Raji (cell line): ENCODE data around the gene SORCS2.

Source experiments
- POLR2A ChIP-seq: IDR thresholded peaks from 2 replicates; pipeline ENCODE4 v1.6.1; 2011; ENCODE audit warnings: low read depth, low read length, control low read depth; ENCODE audit not compliant: insufficient read depth

Gene SORCS2

GRCh38 chr4:7481227-7481626 lies 288.9 kb downstream of the SORCS2 start:
- TF ChIP-seq POLR2A: no peak

DNA sequence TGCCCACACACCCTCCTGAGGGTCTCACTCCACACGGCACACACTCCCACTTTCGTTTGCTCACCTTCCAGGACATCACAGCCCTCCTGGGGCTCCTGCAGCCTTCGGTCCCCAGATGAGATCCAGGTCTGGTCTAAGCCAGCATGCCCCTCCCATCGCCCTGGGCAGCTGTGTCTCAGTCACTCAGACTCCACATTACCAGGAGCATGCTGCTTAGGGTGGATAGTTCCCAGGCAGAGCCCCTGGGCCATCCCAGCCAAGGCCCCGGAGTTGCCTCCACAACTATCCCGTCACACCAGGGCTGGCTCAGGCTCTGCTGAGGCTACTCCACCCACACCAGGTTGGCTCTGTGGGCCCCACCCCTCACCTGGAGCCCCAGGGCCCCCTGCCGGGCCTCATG lies 292.8 kb downstream of the SORCS2 start:
- TF ChIP-seq POLR2A: no peak

GRCh38 chr4:7486101-7486500 lies 293.8 kb downstream of the SORCS2 start:
- TF ChIP-seq POLR2A: no peak

GRCh38 chr4:7487502-7487901 lies 295.2 kb downstream of the SORCS2 start:
- TF ChIP-seq POLR2A: no peak

- TF ChIP-seq POLR2A: no peak
Measured at GRCh38 chr4:7487998-7488671, 295.8 kb downstream of the SORCS2 start.

DNA sequence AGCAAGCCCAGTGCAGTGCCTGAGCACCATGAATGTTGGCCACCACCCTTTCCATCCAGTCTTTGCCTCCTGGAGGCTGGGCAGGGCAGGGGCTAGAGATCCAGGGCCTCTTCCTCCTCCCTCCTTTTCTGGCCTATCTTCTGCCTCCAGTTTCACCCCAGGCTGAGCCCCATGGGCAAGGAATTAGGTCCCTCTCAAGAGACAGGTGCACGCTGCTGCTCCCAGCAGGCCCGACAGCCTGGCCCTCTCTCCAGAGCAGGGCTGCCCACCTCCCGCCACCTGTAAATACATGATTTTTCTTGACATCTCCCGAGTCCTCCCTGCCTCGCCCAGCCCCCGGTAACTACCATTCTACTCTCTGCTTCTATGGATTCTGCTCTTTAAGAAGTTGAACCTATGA lies 299.6 kb downstream of the SORCS2 start:
- no peak for TF ChIP-seq POLR2A

DNA sequence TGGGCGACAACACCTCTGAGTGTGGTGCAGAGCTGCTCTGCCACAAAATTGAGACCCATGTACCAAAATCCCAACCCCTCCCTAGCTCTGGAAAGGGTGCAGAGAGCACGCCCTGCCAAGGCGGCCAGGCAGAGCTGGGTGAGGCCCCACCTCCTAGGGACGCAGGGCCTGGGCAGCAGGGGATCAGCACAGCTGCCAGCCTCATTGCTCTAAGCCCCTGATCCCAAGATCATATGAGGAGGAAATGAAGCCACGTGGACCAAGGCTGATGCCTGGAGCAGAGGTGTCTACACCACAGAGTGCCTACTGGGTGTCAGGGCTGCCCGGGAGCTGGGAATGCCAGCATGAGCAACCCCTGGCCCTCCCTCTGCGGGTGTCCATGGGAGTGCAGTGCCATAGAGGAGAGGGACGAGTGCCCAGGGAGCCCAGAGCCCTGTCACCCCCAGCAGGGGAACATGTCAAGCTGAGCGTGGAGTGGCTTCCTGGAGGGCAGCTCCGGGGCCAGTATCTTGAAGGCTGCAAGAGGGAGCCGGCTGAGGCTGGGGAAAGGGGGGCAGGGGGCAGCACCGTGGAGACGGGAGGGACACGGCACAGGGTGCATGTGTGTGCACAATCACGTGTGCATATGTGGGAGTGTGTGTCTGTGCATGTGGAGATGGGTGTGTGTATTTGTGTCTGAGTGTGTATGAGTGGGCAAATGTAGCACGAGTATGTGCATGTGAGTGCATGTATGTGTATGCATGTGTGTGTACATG lies 306.3 kb downstream of the SORCS2 start:
- no peak for TF ChIP-seq POLR2A

DNA sequence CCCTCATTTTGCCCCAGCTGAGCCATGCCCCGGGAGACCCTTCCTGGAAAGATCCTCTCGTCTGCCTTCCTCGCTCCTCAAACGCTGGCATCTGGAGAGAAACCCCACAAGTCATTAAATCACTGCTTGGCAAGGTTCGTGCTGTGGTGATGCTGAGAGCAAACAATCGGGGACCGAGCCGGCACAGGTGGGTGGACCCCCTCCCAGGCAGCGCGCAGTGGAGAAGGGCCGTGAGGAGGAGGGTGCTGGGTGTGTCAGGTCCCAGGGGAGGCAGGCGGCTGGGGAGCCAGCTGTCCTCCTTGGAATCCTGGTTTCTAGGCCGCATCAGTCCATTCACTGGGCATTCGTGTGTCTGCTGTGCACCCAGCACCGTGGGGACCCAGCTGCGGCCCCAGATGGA lies 307.3 kb downstream of the SORCS2 start:
- TF ChIP-seq POLR2A: no peak

DNA sequence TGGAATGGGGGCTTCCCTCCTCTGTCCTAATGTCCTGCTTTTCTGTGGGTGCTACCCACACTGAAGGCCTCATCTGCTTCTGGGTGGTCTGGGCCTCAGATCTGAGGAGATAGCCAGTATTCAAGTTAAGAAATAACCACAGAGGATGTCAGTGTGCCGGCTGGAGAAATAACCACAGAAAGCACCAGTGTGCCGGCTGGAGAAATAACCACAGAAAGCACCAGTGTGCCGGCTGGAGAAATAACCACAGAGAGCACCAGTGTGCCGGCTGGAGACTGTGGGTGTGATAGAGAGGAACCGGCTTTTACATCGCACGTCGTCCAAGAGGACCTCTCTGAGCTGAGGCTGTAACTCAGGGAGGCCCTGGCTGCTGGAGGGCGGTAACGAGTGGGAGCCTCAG lies 308.1 kb downstream of the SORCS2 start:
- no peak for TF ChIP-seq POLR2A

GRCh38 chr4:7501314-7501713 lies 309.0 kb downstream of the SORCS2 start:
- TF ChIP-seq POLR2A: no peak

DNA sequence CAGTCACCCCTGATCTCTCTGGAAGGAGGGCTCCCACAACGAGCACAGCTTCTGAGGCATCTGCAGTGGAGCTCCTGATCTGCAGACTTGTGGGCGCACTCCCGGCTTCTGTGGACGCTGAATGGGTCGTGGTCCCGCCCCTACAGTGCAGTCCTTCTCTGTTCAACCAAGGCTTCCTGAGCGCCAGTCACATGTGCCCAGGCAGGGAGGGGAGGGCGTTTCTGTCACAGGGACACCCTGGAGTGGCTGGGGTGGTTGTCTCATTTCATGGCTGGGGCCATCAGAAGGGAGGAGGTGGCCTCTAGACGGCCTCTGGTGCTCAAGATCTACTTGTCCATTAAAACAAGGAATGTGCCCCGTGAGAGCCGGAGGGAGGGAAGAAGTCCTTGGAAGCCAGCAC lies 309.5 kb downstream of the SORCS2 start:
- TF ChIP-seq POLR2A: no peak

GRCh38 chr4:7503559-7504249 lies 311.4 kb downstream of the SORCS2 start:
- no peak for TF ChIP-seq POLR2A

DNA sequence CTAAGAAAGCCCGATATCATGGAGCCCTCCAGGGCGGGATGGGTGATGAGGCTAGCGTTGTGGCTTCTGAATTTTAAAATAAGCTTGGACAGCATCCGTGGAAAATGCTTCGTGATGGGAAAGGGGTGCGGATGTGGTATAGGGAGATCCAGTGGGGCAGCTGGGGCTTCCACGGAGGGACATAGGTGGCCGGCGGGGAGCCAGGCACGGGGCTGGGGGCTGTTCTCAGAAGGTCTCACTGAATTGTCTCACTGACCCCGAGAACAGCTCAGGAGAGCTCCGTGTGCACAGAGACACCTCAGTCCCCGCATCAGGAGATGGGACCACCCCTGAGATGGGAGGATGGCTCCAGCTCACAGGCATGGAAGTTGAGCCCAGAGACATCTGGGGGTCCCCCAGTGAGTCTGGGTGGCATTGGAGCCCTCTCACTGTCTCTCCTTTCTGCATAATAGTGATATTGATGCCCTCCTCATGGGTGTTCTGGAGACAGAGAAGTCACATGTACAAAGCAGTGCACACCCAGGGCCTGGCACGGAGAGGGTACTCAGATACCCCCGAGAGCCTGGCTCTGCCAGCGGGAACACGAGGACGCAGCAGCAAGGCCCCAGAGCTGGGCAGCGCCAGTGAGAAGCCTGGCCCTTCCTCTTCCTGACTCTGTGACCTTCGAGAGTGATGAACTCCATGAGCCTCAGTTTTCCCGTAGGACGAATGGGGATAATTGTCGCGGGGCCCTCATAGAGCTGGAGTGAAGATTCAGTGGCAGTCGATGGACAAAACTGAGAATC lies 313.0 kb downstream of the SORCS2 start:
- TF ChIP-seq POLR2A: no peak

DNA sequence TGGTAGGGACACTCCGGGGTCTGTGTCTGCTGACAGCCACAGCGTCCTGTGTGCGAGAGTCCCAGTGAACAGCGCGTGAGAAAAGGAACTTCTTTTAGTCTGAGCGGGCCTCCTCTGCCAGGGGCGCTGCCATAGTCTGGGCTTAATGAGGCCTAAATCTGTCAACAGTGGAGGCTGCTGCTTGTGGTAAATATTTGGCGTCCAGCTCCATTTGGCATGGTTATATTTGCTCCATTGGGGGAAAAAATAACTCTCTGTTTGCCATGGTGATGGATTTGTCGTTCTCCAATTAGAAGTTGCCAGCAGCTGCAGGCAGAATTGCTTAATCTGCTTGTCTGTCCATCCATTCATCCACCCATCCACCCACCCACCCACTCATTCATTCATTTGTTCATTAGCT lies 313.8 kb downstream of the SORCS2 start:
- no peak for TF ChIP-seq POLR2A

DNA sequence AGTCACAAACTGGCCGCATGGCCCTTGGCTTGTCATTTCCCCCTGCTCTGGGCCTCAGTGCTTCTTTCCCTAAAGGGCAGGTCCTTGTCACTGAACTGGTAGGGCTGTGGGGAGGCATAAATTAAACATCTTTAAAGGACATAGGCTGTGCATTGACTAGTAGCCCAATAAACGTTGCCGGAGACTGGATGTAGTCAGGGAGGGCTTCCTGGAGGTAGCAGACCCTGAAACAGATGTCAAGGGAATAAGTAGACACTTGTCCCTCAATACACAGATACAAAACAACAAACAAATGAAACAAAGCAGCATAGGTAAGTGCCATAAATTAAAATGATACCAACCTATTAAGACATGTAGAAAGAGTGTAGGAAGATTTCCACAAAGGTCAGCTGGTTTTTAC lies 314.2 kb downstream of the SORCS2 start:
- no peak for TF ChIP-seq POLR2A
